Mammary epithelial cell (primary cell): ENCODE results near the gene PSMD14.

Experiments used
- CTCF ChIP-seq, 2 donors: IDR thresholded peaks in 1 of 2; conservative IDR thresholded peaks in 1 of 2; 2 replicates each; pipeline ENCODE4 v1.5.1; 2011 to 2012; ENCODE audit warnings: inconsistent platforms in 2 of 2, low read length in 2 of 2, mild to moderate bottlenecking in 2 of 2, control low read depth in 1 of 2, low read depth in 1 of 2; ENCODE audit not compliant: insufficient read depth in 1 of 2; ENCODE audit errors: extremely low read depth in 1 of 2
- EZH2 ChIP-seq: IDR thresholded peaks from 2 replicates; pipeline ENCODE4 v1.6.1; 2012; ENCODE audit warnings: low read length, inconsistent platforms, borderline replicate concordance

- TF ChIP-seq CTCF (conservative IDR thresholded peaks at IDR 0.05 in 1 of 2, IDR thresholded peaks at IDR 0.05 in 1 of 2; ENCODE audit: extremely low read depth in 1 of 2, insufficient read depth in 1 of 2, low read depth in 1 of 2, low read length in 2 of 2) (no peak), EZH2 (no peak)
These were observed 110.1 kb downstream of the PSMD14 start for GRCh38 chr2:161418275-161418714.
